Measurements from ENCODE around the gene CD9.

GRCh38 chr12:6215932-6216494 lies 15.8 kb downstream of the CD9 start:
- no peak for TF ChIP-seq EZH2 (IDR thresholded peaks at IDR 0.05; ENCODE audit: borderline replicate concordance, insufficient read depth, low read length, poor library complexity, severe bottlenecking)
- TF ChIP-seq, protein P1, sequence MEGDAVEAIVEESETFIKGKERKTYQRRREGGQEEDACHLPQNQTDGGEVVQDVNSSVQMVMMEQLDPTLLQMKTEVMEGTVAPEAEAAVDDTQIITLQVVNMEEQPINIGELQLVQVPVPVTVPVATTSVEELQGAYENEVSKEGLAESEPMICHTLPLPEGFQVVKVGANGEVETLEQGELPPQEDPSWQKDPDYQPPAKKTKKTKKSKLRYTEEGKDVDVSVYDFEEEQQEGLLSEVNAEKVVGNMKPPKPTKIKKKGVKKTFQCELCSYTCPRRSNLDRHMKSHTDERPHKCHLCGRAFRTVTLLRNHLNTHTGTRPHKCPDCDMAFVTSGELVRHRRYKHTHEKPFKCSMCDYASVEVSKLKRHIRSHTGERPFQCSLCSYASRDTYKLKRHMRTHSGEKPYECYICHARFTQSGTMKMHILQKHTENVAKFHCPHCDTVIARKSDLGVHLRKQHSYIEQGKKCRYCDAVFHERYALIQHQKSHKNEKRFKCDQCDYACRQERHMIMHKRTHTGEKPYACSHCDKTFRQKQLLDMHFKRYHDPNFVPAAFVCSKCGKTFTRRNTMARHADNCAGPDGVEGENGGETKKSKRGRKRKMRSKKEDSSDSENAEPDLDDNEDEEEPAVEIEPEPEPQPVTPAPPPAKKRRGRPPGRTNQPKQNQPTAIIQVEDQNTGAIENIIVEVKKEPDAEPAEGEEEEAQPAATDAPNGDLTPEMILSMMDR (IDR thresholded peaks at IDR 0.05; ENCODE audit: poor library complexity, severe bottlenecking), result no peak
- no peak for TF ChIP-seq EP300 (conservative IDR thresholded peaks at IDR 0.05; ENCODE audit: poor library complexity, severe bottlenecking)
- no peak for TF ChIP-seq TAF1 (IDR thresholded peaks at IDR 0.05; ENCODE audit: low read depth)
